Mesothelial cell of epicardium (in vitro differentiated cells): ENCODE results near the gene TLR9. TPM values are rescaled to one million over a fixed set of nuclear protein-coding genes. Genes with fewer than 3 reads are reported as not detected.

Experiments used
- DNase-seq, 2 experiments: peaks; one replicate each; pipeline ENCODE4 v3.0.0; 2021; ENCODE audit warnings: low spot score in 2 of 2; ENCODE audit not compliant: unreplicated experiment in 2 of 2
- H3K27ac Mint-ChIP-seq: 2 replicates; pipeline ENCODE4 v1.8.0; 2021; ENCODE audit warnings: mixed read lengths
- H3K27me3 Mint-ChIP-seq: 2 replicates; pipeline ENCODE4 v1.8.0; 2021; ENCODE audit warnings: low read depth, mixed read lengths
- H3K36me3 Mint-ChIP-seq: 2 replicates; pipeline ENCODE4 v1.8.0; 2021; ENCODE audit warnings: mixed read lengths
- H3K4me1 Mint-ChIP-seq: 2 replicates; pipeline ENCODE4 v1.8.0; 2021; ENCODE audit warnings: mixed read lengths
- H3K4me3 Mint-ChIP-seq: 2 replicates; pipeline ENCODE4 v1.8.0; 2021; ENCODE audit warnings: mild to moderate bottlenecking, moderate library complexity, mixed read lengths
- H3K9me3 Mint-ChIP-seq: 2 replicates; pipeline ENCODE4 v1.8.0; 2021; ENCODE audit warnings: mixed read lengths
- CTCF ChIP-seq: fragments of 200-600 bp; sonication (generic); IDR thresholded peaks from one replicate; pipeline ENCODE4 v1.5.0; 2021; ENCODE audit warnings: antibody characterized with exemption; ENCODE audit not compliant: unreplicated experiment
- total RNA-seq: library from RNA; stranded (reverse); gene quantifications from 3 replicates; pipeline ENCODE4 v1.2.1, GENCODE V29; 2021

The TLR9 gene
- total RNA-seq, 1 donor from 2014 or later = 0.16 TPM

- Mint-ChIP-seq H3K27me3 (no peaks in the 10 kb centered on the region), H3K36me3 (peaks cover 23% of the 10 kb centered on the region), H3K27ac (peak overlapping the region; percentile 94), H3K4me3 (peak overlapping the region; percentile 98), H3K4me1 (peaks cover 23% of the 10 kb centered on the region), H3K9me3 (no peaks in the 10 kb centered on the region)
- no peak for DNase-seq
- no peak for TF ChIP-seq CTCF
Observed at GRCh38 chr3:52198643-52199608, 26.5 kb downstream of the TLR9 start.

GRCh38 chr3:52197842-52198625, 27.4 kb downstream of the TLR9 start, which contains the start of gene ALAS1:
TSS of gene ALAS1 (plus strand) at chr3:52198160. CDS start at chr3:52199242, 1,082 bp downstream.
- no peaks in the 10 kb centered on the region for H3K27me3 Mint-ChIP-seq
- peak; percentile 96 to 99 for DNase-seq
- no peaks in the 10 kb centered on the region for H3K9me3 Mint-ChIP-seq
- H3K36me3 Mint-ChIP-seq = peaks cover 15% of the 10 kb centered on the region
- H3K27ac Mint-ChIP-seq = peak within 1 kb of the TSS; percentile 95
- peak within 1 kb of the TSS; percentile 98 for H3K4me3 Mint-ChIP-seq
- TF ChIP-seq CTCF = no peak
- peaks cover 23% of the 10 kb centered on the region for H3K4me1 Mint-ChIP-seq

GRCh38 chr3:52197499-52197841, 28.0 kb downstream of the TLR9 start:
- H3K9me3 Mint-ChIP-seq = no peaks in the 10 kb centered on the region
- peaks cover 23% of the 10 kb centered on the region for H3K4me1 Mint-ChIP-seq
- no peak for DNase-seq
- peaks cover 11% of the 10 kb centered on the region for H3K36me3 Mint-ChIP-seq
- no peaks in the 10 kb centered on the region for H3K27me3 Mint-ChIP-seq
- H3K27ac Mint-ChIP-seq = peak overlapping the region; percentile 95
- H3K4me3 Mint-ChIP-seq = peak overlapping the region; percentile 98
- no peak for TF ChIP-seq CTCF

- H3K27ac Mint-ChIP-seq = no peak overlapping the region
- H3K4me3 Mint-ChIP-seq = no peak overlapping the region
- no peaks in the 10 kb centered on the region for H3K9me3 Mint-ChIP-seq
Observed at GRCh38 chr3:52196977-52197376, 28.5 kb downstream of the TLR9 start.

More at GRCh38 chr3:52196977-52197376, 28.5 kb downstream of the TLR9 start:
- TF ChIP-seq CTCF = no peak
- peaks cover 23% of the 10 kb centered on the region for H3K4me1 Mint-ChIP-seq
- no peaks in the 10 kb centered on the region for H3K27me3 Mint-ChIP-seq
- no peak for DNase-seq
- H3K36me3 Mint-ChIP-seq = peaks cover 8% of the 10 kb centered on the region
